ENCODE results near the gene PCDH15. TPM values are rescaled to one million over a fixed set of nuclear protein-coding genes. Genes with fewer than 3 reads are reported as not detected.

PCDH15 gene
- total and polyA plus RNA-seq, 2 experiments from 2014 or later, result 0.29 to 0.66 TPM

DNA sequence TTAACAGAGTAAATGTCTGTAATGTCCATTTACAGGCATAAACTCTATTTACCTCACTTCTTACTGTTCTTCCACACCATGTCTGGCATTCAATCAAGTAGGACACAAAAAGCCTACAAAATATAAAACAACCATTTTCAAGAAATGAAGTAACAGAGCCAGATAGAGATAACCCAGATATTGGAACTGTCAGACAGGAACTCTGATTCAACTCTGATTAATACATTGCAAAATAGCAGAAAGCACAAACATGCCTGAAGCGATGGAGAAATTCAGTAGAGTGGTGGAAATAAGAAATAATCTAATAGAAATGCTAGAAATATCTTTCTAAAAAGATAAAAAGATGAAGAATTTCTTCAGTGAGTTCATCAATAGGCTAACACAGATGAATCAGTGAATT, 964.4 kb downstream of the PCDH15 start (continued):
- TF ChIP-seq, protein P1, sequence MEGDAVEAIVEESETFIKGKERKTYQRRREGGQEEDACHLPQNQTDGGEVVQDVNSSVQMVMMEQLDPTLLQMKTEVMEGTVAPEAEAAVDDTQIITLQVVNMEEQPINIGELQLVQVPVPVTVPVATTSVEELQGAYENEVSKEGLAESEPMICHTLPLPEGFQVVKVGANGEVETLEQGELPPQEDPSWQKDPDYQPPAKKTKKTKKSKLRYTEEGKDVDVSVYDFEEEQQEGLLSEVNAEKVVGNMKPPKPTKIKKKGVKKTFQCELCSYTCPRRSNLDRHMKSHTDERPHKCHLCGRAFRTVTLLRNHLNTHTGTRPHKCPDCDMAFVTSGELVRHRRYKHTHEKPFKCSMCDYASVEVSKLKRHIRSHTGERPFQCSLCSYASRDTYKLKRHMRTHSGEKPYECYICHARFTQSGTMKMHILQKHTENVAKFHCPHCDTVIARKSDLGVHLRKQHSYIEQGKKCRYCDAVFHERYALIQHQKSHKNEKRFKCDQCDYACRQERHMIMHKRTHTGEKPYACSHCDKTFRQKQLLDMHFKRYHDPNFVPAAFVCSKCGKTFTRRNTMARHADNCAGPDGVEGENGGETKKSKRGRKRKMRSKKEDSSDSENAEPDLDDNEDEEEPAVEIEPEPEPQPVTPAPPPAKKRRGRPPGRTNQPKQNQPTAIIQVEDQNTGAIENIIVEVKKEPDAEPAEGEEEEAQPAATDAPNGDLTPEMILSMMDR (conservative IDR thresholded peaks at IDR 0.05; ENCODE audit: low read depth in 2 of 2), result no peak
- TF ChIP-seq NANOG (IDR thresholded peaks at IDR 0.05; ENCODE audit: borderline replicate concordance) (no peak), CREB1 (CRISPR knock-in tag; IDR thresholded peaks at IDR 0.05; ENCODE audit: low read depth) (no peak), ETS1 (IDR thresholded peaks at IDR 0.05) (no peak), ZNF114 (CRISPR knock-in tag; IDR thresholded peaks at IDR 0.05) (no peak), JUNB (IDR thresholded peaks at IDR 0.05; ENCODE audit: unreplicated experiment) (no peak)

GRCh38 chr10:53833908-53834307, 967.1 kb downstream of the PCDH15 start:
- no peaks in the 10 kb centered on the region for H3F3A ChIP-seq (replicated peaks; ENCODE audit: low read depth)
- ATAC-seq (no peak), DNase-seq (ENCODE audit: low spot score) (no peak)
- no peak for TF ChIP-seq POLR2AphosphoS5 (IDR thresholded peaks at IDR 0.05; ENCODE audit: low read depth)
- TF ChIP-seq NANOG (IDR thresholded peaks at IDR 0.05; ENCODE audit: borderline replicate concordance), result no peak
- TF ChIP-seq REST (IDR thresholded peaks at IDR 0.05; ENCODE audit: unreplicated experiment), result no peak
- TF ChIP-seq, protein P1 (conservative IDR thresholded peaks at IDR 0.05; ENCODE audit: low read depth in 2 of 2), result no peak
- H4K20me1 ChIP-seq (replicated peaks; ENCODE audit: insufficient read depth), result no peaks in the 10 kb centered on the region
- no peak overlapping the region for H3K4me3 Mint-ChIP-seq
- H3K36me3 Mint-ChIP-seq (ENCODE audit: low read depth), result peaks cover 3% of the 10 kb centered on the region; the same call in 1 of the 3 replicates
- no peak overlapping the region for H3K27ac ChIP-seq (ENCODE audit: low read depth)
- no peaks in the 10 kb centered on the region for H3K27me3 ChIP-seq (ENCODE audit: insufficient read depth)
- H3K4me1 ChIP-seq (ENCODE audit: insufficient read depth), result no peaks in the 10 kb centered on the region
- H3K9me2 ChIP-seq (ENCODE audit: insufficient read depth), result no peaks in the 10 kb centered on the region
- peaks cover 1% of the 10 kb centered on the region for H3K27me3 Mint-ChIP-seq (ENCODE audit: insufficient read depth, low read depth, poor library complexity)
- no peaks in the 10 kb centered on the region for H3K79me2 ChIP-seq (replicated peaks; ENCODE audit: insufficient read depth)
- no peak overlapping the region for H2AFZ ChIP-seq
- H3K4me3 ChIP-seq, result no peak overlapping the region
- no peaks in the 10 kb centered on the region for H3K36me3 ChIP-seq (ENCODE audit: insufficient read depth)
- H3K9me3 Mint-ChIP-seq, result no peaks in the 10 kb centered on the region; the same call in 2 of the 3 replicates
- H3K4me1 Mint-ChIP-seq, result peaks cover 6% of the 10 kb centered on the region; the same call in 1 of the 3 replicates
- no peak overlapping the region for H3K27ac Mint-ChIP-seq
- no peak overlapping the region for H3K4me2 ChIP-seq
